HUES48 (cell line): ENCODE data around the gene AQP10.
A peak's percentile ranks its signal among the peaks of the same experiment; 100 is the strongest.
"Not testable (repeated sequence)": the region's sequence is repeated elsewhere in the genome, so short reads cannot be mapped to it uniquely, and the experiment has no call there.

Source experiments
- H3K27ac ChIP-seq: one replicate; pipeline ENCODE4 v1.7.0; 2013; ENCODE audit warnings: low read depth, low read length, inconsistent platforms
- H3K27me3 ChIP-seq: 2 replicates; pipeline ENCODE4 v1.6.1; 2013; ENCODE audit warnings: mild to moderate bottlenecking, low read length; ENCODE audit not compliant: control insufficient read depth, insufficient read depth
- H3K36me3 ChIP-seq: 2 replicates; pipeline ENCODE4 v1.6.1; 2013; ENCODE audit warnings: low read length; ENCODE audit not compliant: control insufficient read depth, insufficient read depth
- H3K4me1 ChIP-seq: 2 replicates; pipeline ENCODE4 v1.6.1; 2013; ENCODE audit warnings: mild to moderate bottlenecking, low read length; ENCODE audit not compliant: control insufficient read depth, insufficient read depth
- H3K4me3 ChIP-seq: 2 replicates; pipeline ENCODE4 v1.5.1; 2013; ENCODE audit warnings: mild to moderate bottlenecking, low read depth, low read length
- H3K9ac ChIP-seq: 2 replicates; pipeline ENCODE4 v1.6.1; 2013; ENCODE audit warnings: mild to moderate bottlenecking, low read depth, low read length, moderate library complexity
- H3K9me3 ChIP-seq: 2 replicates; pipeline ENCODE4 v1.6.1; 2013; ENCODE audit warnings: low read length; ENCODE audit not compliant: control insufficient read depth, insufficient read depth

The AQP10 gene

GRCh38 chr1:154306151-154306550 lies 14.7 kb upstream of the AQP10 start:
- Histone ChIP-seq H3K27ac (no peak overlapping the region), H3K27me3 (no peaks in the 10 kb centered on the region), H3K4me1 (no peaks in the 10 kb centered on the region), H3K9me3 (no peaks in the 10 kb centered on the region), H3K4me3 (no peak overlapping the region), H3K9ac (no peak overlapping the region), H3K36me3 (no peaks in the 10 kb centered on the region)

GRCh38 chr1:154307670-154308270 lies 13.1 kb upstream of the AQP10 start:
- not testable (repeated sequence) for H3K9ac ChIP-seq, H3K4me1 ChIP-seq, H3K36me3 ChIP-seq, H3K4me3 ChIP-seq, H3K9me3 ChIP-seq, H3K27me3 ChIP-seq, H3K27ac ChIP-seq

GRCh38 chr1:154309136-154309535 lies 11.8 kb upstream of the AQP10 start:
- H3K4me3 ChIP-seq, H3K36me3 ChIP-seq, H3K27ac ChIP-seq, H3K27me3 ChIP-seq, H3K9ac ChIP-seq, H3K9me3 ChIP-seq, H3K4me1 ChIP-seq: not testable (repeated sequence)

GRCh38 chr1:154312229-154313065 lies 8.4 kb upstream of the AQP10 start:
- H3K27ac ChIP-seq, H3K9me3 ChIP-seq, H3K36me3 ChIP-seq: not testable (repeated sequence)

GRCh38 chr1:154313066-154313356 lies 7.9 kb upstream of the AQP10 start:
- Histone ChIP-seq H3K9me3 (peaks cover 2% of the 10 kb centered on the region; the same call in 1 of the 2 replicates), H3K27me3 (no peaks in the 10 kb centered on the region), H3K4me3 (no peak overlapping the region), H3K4me1 (no peaks in the 10 kb centered on the region), H3K9ac (no peak overlapping the region), H3K27ac (no peak overlapping the region), H3K36me3 (no peaks in the 10 kb centered on the region)

More at GRCh38 chr1:154312229-154313065, 8.4 kb upstream of the AQP10 start:
- not testable (repeated sequence) for H3K4me3 ChIP-seq, H3K27me3 ChIP-seq, H3K4me1 ChIP-seq, H3K9ac ChIP-seq

GRCh38 chr1:154314226-154314625 lies 6.7 kb upstream of the AQP10 start:
- H3K9me3 ChIP-seq = not testable (repeated sequence)

GRCh38 chr1:154316704-154317103 lies 4.2 kb upstream of the AQP10 start:
- no peak overlapping the region for H3K27ac ChIP-seq
- H3K4me1 ChIP-seq = no peaks in the 10 kb centered on the region
- H3K9me3 ChIP-seq = peaks cover 2% of the 10 kb centered on the region; the same call in 1 of the 2 replicates
- H3K9ac ChIP-seq = no peak overlapping the region
- no peaks in the 10 kb centered on the region for H3K27me3 ChIP-seq
- no peaks in the 10 kb centered on the region for H3K36me3 ChIP-seq
- no peak overlapping the region for H3K4me3 ChIP-seq

More at GRCh38 chr1:154314226-154314625, 6.7 kb upstream of the AQP10 start:
- not testable (repeated sequence) for H3K27ac ChIP-seq, H3K4me3 ChIP-seq, H3K27me3 ChIP-seq, H3K4me1 ChIP-seq, H3K36me3 ChIP-seq, H3K9ac ChIP-seq

GRCh38 chr1:154318386-154318785 lies 2.5 kb upstream of the AQP10 start:
- Histone ChIP-seq H3K9me3 (peaks cover 2% of the 10 kb centered on the region; the same call in 1 of the 2 replicates), H3K27ac (no peak overlapping the region), H3K36me3 (no peaks in the 10 kb centered on the region), H3K27me3 (peaks cover 6% of the 10 kb centered on the region; the same call in 1 of the 2 replicates), H3K4me1 (no peaks in the 10 kb centered on the region), H3K9ac (no peak overlapping the region), H3K4me3 (no peak overlapping the region)

GRCh38 chr1:154321609-154321934 lies 679 bp downstream of the AQP10 start:
- not testable (repeated sequence) for H3K27ac ChIP-seq, H3K9ac ChIP-seq, H3K4me3 ChIP-seq, H3K27me3 ChIP-seq, H3K36me3 ChIP-seq, H3K4me1 ChIP-seq, H3K9me3 ChIP-seq

GRCh38 chr1:154323493-154323892 lies 2.6 kb downstream of the AQP10 start:
- H3K27ac ChIP-seq = no peak overlapping the region
- peaks cover 6% of the 10 kb centered on the region; the same call in 1 of the 2 replicates for H3K27me3 ChIP-seq
- peaks cover 16% of the 10 kb centered on the region for H3K4me1 ChIP-seq
- no peaks in the 10 kb centered on the region for H3K9me3 ChIP-seq
- H3K4me3 ChIP-seq = no peak overlapping the region
- no peak overlapping the region for H3K9ac ChIP-seq
- no peaks in the 10 kb centered on the region for H3K36me3 ChIP-seq

GRCh38 chr1:154324241-154324640 lies 3.3 kb downstream of the AQP10 start:
- Histone ChIP-seq H3K9me3 (no peaks in the 10 kb centered on the region), H3K27me3 (peaks cover 6% of the 10 kb centered on the region; the same call in 1 of the 2 replicates), H3K36me3 (no peaks in the 10 kb centered on the region), H3K4me3 (peak overlapping the region; percentile 86), H3K4me1 (peaks cover 21% of the 10 kb centered on the region), H3K27ac (no peak overlapping the region), H3K9ac (no peak overlapping the region)
